HepG2 (cell line): Measurements from ENCODE around the gene ERCC4. TPM values are rescaled to one million over a fixed set of nuclear protein-coding genes. Genes with fewer than 3 reads are reported as not detected.

Experiments
- CENPBD1 ChIP-seq: sonication (generic); formaldehyde crosslinking; IDR thresholded peaks from 2 replicates; pipeline ENCODE4 v1.8.0; 2022; ENCODE audit warnings: missing genetic modification reagents, low read depth, mild to moderate bottlenecking, borderline replicate concordance
- GATAD1 ChIP-seq: IDR thresholded peaks from 2 replicates; pipeline ENCODE4 v1.6.1; 2016; ENCODE audit warnings: missing genetic modification reagents, missing compliant biosample characterization
- IKZF5 ChIP-seq: IDR thresholded peaks from 2 replicates; pipeline ENCODE4 v1.6.1; 2018; ENCODE audit warnings: missing genetic modification reagents, mild to moderate bottlenecking, missing compliant biosample characterization
- MTF1 ChIP-seq: sonication (generic); formaldehyde crosslinking; IDR thresholded peaks from 2 replicates; pipeline ENCODE4 v1.5.0; 2020; ENCODE audit warnings: missing genetic modification reagents
- SIN3A ChIP-seq: IDR thresholded peaks from 2 replicates; pipeline ENCODE4 v1.6.1; 2011; ENCODE audit warnings: low read depth, mild to moderate bottlenecking, control low read depth, low read length, borderline replicate concordance
- ZNF329 ChIP-seq: sonication (generic); formaldehyde crosslinking; IDR thresholded peaks from 2 replicates; pipeline ENCODE4 v1.9.0; 2021; ENCODE audit warnings: low read depth, mild to moderate bottlenecking, missing genetic modification reagents
- ZNF605 ChIP-seq: sonication (generic); formaldehyde crosslinking; IDR thresholded peaks from 2 replicates; pipeline ENCODE4 v1.8.0; 2022; ENCODE audit warnings: mild to moderate bottlenecking, missing genetic modification reagents
- polyA plus RNA-seq, 8 experiments: library from polyadenylated mRNA; depleted of rRNA in 3 of 8; stranded (reverse) in 7 of 8; unstranded in 1 of 8; fragments of >200 nt; fragmentation: Illumina TruSeq in 4 of 8; extraction: Trizol in 4 of 8; gene quantifications; 2 replicates each; pipeline versions ENCODE4 v1.2.1 to v1.2.3, GENCODE V29; 2011 to 2016; ENCODE audit warnings: low read depth in 4 of 8, missing spikeins in 1 of 8, mixed read lengths in 1 of 8; ENCODE audit not compliant: insufficient read depth in 1 of 8
- total RNA-seq, 5 experiments: library from RNA; depleted of rRNA; stranded (reverse); fragments of >200 nt; fragmentation: Illumina TruSeq; extraction: Trizol; gene quantifications; 2 replicates each; pipeline ENCODE4 v1.2.3, GENCODE V29; 2016; ENCODE audit warnings: low read depth in 1 of 5
- TF ChIP-seq, protein P1 (sequence below), 2 experiments: fragments of 450-650 bp in 1 of 2; sonication (generic) in 1 of 2; formaldehyde crosslinking in 1 of 2; IDR thresholded peaks; 2 replicates each; pipeline versions ENCODE4 v1.6.1 to v1.8.0; 2016 to 2022; ENCODE audit warnings: antibody characterized with exemption in 1 of 2, mild to moderate bottlenecking in 1 of 2, missing genetic modification reagents in 1 of 2
- TF ChIP-seq, protein P2 (sequence below): sonication (generic); formaldehyde crosslinking; IDR thresholded peaks from 2 replicates; pipeline ENCODE4 v1.4.0; 2020; ENCODE audit warnings: missing genetic modification reagents
- TF ChIP-seq, protein P3 (sequence below): sonication (generic); formaldehyde crosslinking; conservative IDR thresholded peaks from 2 replicates; pipeline ENCODE4 v1.5.0; 2020; ENCODE audit warnings: missing genetic modification reagents

ERCC4 gene
- total and polyA plus RNA-seq, 2 of the 13 experiments (the other 11 are each of a cell fraction or from before 2014, with no cell fraction given) = 5.4 to 15.2 TPM

DNA sequence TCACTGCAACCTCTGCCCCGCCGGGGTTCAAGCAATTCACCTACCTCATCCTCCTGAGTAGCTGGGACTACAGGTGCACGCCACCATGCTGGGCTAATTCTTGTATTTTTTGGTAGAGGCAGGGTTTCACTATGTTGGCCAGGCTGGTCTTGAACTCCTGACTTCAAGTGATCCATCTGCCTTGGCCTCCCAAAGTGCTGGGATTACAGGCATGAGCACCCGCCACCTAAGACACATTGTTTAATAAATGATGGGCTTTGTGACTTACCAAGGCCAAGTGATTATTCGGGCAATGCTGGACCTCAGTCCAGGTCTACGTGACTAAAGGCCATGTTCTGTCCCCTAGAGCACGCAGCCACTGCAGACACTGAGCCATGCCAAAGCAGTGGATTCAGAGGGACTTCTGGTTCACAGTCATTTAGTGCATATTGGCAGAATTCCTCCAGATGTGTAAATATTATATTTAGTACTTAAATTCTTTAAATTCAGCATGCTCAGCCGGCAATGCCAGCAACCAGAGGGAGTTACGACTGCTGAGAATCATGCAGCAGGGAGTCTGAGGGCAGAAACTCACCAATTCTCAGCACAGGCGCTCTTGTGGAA, 4.8 kb upstream of the ERCC4 start (continued):
- TF ChIP-seq, protein P1, sequence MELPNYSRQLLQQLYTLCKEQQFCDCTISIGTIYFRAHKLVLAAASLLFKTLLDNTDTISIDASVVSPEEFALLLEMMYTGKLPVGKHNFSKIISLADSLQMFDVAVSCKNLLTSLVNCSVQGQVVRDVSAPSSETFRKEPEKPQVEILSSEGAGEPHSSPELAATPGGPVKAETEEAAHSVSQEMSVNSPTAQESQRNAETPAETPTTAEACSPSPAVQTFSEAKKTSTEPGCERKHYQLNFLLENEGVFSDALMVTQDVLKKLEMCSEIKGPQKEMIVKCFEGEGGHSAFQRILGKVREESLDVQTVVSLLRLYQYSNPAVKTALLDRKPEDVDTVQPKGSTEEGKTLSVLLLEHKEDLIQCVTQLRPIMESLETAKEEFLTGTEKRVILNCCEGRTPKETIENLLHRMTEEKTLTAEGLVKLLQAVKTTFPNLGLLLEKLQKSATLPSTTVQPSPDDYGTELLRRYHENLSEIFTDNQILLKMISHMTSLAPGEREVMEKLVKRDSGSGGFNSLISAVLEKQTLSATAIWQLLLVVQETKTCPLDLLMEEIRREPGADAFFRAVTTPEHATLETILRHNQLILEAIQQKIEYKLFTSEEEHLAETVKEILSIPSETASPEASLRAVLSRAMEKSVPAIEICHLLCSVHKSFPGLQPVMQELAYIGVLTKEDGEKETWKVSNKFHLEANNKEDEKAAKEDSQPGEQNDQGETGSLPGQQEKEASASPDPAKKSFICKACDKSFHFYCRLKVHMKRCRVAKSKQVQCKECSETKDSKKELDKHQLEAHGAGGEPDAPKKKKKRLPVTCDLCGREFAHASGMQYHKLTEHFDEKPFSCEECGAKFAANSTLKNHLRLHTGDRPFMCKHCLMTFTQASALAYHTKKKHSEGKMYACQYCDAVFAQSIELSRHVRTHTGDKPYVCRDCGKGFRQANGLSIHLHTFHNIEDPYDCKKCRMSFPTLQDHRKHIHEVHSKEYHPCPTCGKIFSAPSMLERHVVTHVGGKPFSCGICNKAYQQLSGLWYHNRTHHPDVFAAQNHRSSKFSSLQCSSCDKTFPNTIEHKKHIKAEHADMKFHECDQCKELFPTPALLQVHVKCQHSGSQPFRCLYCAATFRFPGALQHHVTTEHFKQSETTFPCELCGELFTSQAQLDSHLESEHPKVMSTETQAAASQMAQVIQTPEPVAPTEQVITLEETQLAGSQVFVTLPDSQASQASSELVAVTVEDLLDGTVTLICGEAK (IDR thresholded peaks at IDR 0.05) = no peak
- TF ChIP-seq, protein P1 (CRISPR knock-in tag; IDR thresholded peaks at IDR 0.05) = peak; percentile 78; the same call in 1 of the 2 replicates
- TF ChIP-seq ZNF329 (CRISPR knock-in tag) (no peak), GATAD1 (CRISPR knock-in tag) (no peak), MTF1 (CRISPR knock-in tag) (no peak), IKZF5 (CRISPR knock-in tag) (0 out of 2 replicates have a peak, but pooled peaks have one; percentile 62), ZNF605 (CRISPR knock-in tag) (peak; percentile 41; the same call in 1 of the 2 replicates), SIN3A (no peak), CENPBD1 (CRISPR knock-in tag) (no peak)
- TF ChIP-seq, protein P2, sequence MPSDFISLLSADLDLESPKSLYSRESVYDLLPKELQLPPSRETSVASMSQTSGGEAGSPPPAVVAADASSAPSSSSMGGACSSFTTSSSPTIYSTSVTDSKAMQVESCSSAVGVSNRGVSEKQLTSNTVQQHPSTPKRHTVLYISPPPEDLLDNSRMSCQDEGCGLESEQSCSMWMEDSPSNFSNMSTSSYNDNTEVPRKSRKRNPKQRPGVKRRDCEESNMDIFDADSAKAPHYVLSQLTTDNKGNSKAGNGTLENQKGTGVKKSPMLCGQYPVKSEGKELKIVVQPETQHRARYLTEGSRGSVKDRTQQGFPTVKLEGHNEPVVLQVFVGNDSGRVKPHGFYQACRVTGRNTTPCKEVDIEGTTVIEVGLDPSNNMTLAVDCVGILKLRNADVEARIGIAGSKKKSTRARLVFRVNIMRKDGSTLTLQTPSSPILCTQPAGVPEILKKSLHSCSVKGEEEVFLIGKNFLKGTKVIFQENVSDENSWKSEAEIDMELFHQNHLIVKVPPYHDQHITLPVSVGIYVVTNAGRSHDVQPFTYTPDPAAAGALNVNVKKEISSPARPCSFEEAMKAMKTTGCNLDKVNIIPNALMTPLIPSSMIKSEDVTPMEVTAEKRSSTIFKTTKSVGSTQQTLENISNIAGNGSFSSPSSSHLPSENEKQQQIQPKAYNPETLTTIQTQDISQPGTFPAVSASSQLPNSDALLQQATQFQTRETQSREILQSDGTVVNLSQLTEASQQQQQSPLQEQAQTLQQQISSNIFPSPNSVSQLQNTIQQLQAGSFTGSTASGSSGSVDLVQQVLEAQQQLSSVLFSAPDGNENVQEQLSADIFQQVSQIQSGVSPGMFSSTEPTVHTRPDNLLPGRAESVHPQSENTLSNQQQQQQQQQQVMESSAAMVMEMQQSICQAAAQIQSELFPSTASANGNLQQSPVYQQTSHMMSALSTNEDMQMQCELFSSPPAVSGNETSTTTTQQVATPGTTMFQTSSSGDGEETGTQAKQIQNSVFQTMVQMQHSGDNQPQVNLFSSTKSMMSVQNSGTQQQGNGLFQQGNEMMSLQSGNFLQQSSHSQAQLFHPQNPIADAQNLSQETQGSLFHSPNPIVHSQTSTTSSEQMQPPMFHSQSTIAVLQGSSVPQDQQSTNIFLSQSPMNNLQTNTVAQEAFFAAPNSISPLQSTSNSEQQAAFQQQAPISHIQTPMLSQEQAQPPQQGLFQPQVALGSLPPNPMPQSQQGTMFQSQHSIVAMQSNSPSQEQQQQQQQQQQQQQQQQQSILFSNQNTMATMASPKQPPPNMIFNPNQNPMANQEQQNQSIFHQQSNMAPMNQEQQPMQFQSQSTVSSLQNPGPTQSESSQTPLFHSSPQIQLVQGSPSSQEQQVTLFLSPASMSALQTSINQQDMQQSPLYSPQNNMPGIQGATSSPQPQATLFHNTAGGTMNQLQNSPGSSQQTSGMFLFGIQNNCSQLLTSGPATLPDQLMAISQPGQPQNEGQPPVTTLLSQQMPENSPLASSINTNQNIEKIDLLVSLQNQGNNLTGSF (CRISPR knock-in tag) = 0 out of 2 replicates have a peak, but pooled peaks have one; percentile 17
- TF ChIP-seq, protein P3, sequence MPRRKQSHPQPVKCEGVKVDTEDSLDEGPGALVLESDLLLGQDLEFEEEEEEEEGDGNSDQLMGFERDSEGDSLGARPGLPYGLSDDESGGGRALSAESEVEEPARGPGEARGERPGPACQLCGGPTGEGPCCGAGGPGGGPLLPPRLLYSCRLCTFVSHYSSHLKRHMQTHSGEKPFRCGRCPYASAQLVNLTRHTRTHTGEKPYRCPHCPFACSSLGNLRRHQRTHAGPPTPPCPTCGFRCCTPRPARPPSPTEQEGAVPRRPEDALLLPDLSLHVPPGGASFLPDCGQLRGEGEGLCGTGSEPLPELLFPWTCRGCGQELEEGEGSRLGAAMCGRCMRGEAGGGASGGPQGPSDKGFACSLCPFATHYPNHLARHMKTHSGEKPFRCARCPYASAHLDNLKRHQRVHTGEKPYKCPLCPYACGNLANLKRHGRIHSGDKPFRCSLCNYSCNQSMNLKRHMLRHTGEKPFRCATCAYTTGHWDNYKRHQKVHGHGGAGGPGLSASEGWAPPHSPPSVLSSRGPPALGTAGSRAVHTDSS (CRISPR knock-in tag) = no peak; the same call in 1 of the 2 replicates
